Stimulated activated CD8-positive, alpha-beta memory T cell treated with anti-CD3 and anti-CD28 coated beads, Interleukin-15, amount 100 ng/mL, for 4 hours (primary cell): ENCODE results near the gene SLC9A5.

ENCODE experiments used
- DNase-seq, 2 donors: peaks; one replicate each; pipeline ENCODE4 v3.0.0-alpha.2; 2020; ENCODE audit warnings: low read depth in 2 of 2

The SLC9A5 gene

DNA sequence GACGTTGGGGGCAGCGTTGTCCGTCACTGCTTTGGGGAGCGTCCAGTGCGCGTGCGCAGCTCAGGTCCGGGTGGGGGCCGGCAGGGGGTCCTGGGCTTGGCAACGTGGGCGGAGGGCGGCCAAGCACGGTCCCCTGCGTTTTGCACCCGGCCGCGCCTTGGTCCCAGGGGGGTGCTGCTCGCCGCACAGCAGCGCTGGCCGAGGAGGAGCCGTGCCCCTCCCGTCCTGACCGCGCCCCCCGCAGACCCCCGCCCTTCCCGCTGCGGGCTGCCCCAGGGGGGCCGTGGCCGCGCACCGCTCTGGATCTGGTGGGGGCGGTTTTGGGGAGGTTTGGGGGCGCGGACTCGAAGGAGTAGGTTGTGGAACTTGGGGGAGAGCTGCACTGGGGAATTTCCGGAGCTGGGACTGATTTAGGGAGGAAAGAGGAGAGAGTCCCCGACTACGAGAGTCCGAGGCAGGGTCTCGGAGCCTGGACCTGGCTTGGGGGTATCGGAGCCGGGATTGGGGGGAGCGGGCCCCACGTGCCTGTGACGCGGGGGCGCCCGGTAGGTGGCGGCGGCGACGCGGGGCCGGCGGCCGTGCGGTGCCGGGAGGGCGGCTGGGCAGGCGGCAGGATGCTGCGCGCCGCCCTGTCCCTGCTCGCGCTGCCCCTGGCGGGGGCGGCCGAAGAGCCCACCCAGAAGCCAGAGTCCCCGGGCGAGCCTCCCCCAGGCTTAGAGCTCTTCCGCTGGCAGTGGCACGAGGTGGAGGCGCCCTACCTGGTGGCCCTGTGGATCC is at the start of gene SLC9A5:
Gene SLC9A5 (plus strand): TSS at position 579 of the 777 bp plus-strand sequence. CDS start 36 bp downstream, at position 615.
- no peak for DNase-seq

- no peak for DNase-seq
Observed at GRCh38 chr16:67199011-67199807, 49.6 kb upstream of the SLC9A5 start, which contains the start of gene ELMO3. TSS of gene ELMO3 (plus strand) at chr16:67199131. CDS start at chr16:67199327, 196 bp downstream.

DNA sequence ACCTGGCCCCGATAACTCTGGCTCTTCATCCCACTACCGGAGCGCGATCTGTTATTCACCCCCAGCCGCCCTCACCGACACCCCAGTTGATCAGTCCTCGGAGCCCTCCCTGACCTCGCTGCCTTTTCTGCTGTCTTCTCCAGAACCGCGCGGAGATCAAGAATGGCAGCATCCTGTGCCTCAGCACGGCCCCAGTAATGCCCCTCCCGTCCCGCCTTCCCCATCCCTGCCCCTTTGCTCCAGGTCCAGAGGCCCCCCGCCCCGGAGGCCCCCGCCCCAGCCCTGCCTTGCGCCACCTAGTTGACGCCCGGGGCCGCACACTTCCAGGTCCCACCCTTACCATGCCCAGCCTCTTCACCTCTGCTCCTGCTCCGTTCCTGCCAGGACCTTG is 49.0 kb upstream of the SLC9A5 start:
- DNase-seq = no peak

DNA sequence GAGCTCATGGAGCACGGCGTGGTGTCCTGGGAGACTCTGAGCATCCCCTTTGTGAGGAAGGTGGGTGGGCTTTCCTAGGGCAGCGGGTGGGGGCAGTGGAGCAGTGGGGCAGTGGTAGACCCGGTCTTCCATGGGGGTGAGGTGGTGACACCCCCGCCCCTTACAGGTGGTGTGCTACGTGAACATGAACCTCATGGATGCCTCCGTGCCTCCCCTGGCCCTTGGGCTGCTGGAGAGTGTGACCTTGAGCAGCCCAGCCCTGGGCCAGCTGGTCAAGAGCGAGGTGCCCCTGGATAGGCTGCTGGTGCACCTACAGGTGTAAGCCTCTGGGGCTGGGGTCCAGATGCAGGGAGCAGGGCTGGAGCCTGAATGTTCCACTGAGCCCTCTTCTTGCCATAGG is 48.3 kb upstream of the SLC9A5 start:
- no peak for DNase-seq

- DNase-seq = no peak
Observed at GRCh38 chr16:67201411-67202345, 47.1 kb upstream of the SLC9A5 start.

GRCh38 chr16:67202426-67202825 is 46.4 kb upstream of the SLC9A5 start:
- DNase-seq = no peak

- no peak for DNase-seq
Observed at GRCh38 chr16:67202956-67203493, 45.8 kb upstream of the SLC9A5 start.

DNA sequence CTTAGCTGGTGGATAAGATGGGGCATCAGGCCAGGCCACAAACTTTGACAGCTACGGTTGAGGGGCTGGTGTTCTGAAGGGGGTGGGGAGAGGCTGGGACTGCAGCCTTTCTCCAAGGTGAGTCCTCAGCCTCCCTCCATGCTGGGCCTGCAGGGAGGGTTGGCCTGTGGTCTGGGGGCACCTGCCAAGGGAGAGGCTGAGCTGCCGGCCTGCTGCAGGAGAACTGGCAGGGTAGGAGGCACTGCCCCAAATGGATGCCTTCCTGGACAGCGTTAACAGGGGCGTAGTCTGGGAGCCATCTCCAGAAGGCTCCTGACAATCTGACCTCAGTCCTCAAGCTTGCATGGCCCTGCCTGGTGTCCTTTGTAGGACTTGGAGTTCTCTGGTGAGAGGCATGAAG is 44.7 kb upstream of the SLC9A5 start:
- no peak for DNase-seq

DNA sequence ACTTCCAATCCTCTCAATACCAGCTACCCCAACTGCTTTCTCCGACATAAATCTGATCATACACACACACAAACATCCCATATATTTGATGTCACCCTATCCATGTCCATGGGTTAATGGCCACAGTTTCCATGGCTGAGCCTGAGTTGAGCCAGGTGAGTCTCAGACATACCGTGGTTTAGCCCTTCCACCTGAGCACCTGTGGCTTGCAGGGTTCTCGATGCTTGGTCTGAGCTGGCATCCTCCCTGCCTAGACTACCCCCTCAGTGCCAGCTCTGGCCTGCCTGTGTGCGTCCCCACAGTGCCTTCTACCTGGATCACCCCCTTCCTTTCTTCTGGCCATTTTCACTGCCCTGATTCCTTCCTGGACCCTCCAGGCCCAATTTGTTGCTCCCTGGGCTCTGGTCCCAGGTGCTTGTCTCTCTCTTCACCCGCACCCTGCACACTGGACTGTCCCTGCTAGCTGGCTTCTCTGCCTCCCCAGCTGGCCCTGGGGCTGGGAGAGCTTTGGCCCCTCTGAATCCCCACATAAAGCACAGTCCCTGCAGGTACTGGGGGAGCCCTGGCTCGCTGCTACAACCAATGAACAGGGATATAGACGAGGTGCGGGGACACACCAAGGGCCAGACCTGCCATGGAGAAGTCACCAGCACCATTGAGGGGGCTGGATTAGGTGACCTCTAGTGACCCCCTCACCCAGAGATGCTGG is 42.5 kb upstream of the SLC9A5 start:
- DNase-seq = no peak

DNA sequence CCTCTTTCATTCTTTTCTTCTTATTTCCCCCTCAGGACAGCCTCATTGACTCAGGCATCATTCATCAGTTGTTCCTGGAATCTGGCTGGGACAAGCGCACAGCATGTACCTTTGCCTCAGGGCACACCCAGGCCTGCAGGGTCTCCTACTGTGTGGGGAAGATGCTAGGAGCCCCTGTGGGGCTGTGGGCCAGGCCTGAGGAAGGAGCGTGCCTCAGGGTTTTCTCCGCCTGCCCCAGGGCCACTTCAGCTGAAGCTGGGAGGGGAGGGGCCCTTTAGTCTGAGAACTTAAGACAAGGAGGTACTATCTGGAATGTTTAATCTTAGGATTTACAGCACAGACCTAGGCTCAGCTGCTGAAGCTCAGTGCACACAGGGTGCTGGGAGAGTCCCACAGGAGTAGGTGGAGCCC is 41.9 kb upstream of the SLC9A5 start:
- no peak for DNase-seq

DNA sequence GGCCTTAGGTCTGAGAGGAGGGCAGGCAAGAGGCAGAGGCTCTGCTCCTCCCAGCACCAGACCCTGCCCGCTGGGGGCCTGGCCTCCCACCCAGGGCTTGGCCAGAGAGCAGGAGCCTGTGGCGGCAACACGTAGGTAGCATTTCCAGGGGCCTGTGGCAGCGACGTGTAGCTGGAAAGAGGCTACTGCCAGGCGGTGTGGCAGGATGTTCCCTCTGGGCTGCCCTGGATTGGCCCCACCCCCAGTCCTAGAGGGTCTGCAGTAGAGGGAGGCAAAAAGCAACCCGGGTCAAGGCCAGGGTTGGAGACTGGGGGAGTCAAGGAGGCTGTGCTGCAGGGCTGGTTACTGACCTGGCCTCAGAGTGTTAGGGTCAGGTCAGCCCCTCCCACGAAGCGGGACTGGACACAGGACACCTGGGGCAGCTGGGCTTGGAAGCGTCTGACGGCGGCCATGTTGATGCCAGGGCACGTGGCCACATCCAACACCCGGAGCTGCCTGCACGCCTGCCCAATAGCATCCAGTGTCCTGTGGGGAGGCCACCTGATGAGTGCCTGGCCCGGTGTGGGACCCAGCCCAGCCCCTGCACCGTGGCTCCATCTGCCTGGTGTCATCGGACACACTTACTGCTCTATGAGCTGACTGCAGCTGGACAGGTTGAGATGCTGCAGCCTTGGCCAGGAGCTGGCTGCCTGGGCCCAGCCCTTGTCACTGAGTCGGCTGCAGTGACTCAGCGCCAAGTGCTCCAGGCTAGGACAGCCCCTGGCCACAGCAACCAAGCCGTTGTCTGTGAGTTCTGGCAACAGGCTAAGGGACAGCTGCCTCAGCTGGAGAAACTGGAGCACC is 41.3 kb upstream of the SLC9A5 start:
- DNase-seq = no peak

DNA sequence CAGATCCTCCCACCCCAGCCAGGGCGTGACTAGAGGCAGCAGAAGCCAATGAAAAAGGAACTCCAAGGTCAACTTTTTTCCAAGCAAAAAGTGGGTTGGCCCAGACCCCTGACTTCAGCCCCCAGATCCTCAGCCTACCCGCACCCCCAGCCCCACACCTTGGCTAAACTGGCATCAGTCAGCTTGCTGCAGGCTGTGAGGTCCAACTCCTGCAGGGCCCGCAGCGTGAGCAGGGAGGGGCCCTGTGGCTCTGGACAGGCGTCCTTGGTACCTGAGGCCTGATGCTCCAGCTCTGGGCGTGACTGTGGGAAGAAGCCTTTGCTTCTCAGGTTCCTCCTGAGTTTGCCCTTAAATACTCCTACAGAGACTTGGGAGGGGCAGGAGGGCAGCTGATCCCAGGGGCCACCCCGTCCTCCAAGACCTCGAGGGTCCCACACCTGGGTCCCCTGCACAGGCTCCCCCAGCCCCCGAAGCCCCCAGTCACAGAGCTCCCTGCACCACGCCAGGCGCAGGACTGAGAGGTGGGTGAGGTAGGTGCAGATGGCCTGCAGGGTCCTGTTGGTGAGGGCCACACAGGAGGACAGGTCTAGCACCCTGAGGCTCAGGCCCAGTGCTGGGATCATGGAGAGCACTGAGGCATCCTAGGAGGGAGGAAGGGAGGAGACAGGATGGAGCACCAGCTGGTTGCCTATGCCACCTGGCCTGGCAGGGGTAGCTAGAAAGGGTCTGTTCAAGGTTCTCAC is 40.5 kb upstream of the SLC9A5 start:
- DNase-seq = no peak

GRCh38 chr16:67209565-67209964 is 39.2 kb upstream of the SLC9A5 start:
- no peak for DNase-seq

DNA sequence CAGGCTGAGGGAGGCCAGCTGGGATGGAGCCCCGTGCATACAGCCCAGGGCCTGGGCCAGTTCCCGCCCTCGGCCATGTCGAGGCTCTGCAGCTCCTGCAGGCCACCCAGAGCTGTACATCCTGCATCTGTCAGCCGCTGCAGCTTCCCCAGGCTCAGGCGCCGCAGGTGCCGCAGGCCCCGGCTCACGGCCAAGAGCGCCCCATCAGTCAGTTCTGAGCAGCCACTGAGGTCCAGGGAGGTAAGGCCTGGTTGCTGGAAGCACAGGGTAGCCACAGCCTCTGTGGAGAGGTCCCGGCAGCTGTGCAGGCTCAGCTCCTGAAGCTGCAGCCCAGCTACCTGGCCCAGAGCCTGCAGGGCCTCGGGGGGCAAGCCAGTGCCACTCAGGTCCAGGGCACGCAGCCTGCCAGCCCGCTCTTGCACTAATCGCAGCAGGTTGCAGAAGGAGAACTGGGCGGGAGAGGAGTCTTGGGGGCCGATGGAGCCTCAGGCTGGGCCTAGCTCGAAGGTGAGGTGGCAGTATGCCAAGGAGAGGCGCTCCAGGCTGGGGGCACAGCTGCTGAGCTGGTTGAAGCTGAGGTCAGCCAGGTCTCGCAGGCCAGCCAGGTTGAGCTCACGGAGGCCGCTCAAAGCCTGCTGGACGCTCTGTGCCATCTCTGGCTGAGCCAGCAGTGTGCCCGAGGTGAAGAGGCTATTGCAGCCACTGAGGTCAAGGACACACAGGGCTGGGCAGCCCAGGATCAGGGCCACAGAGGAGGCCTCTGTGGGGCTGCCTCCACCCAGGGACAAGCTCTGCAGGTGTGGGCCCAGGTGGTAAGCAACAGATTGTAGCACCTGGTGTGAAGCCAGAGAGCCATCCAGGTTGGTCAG is 38.5 kb upstream of the SLC9A5 start:
- DNase-seq = no peak

- DNase-seq = no peak
Observed at GRCh38 chr16:67211674-67212073, 37.1 kb upstream of the SLC9A5 start.

DNA sequence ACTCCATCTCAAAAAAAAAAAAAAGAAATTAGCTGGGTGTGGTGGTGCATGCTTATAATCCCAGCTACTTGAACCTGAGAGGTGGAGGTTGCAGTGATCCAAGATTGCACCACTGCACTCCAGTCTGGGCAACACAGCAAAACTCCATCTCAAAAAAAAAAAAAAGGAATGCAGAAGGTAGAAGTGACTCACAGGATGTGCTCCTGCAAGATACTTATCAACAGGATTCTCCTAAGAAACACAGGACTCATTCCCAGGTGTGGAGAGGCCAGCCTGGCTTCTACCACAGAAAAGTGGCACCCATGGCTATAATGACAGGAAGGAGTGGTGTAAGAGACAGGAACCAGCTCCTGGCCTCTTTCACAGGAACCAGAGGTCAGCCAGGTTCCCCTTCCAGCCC is 36.0 kb upstream of the SLC9A5 start:
- no peak for DNase-seq

GRCh38 chr16:67213197-67214019 is 35.4 kb upstream of the SLC9A5 start:
- no peak for DNase-seq
